CD4-positive, CD25-positive, alpha-beta regulatory T cell (primary cell): Measurements from ENCODE around the gene APBB1IP. TPM values are rescaled to one million over a fixed set of nuclear protein-coding genes. Genes with fewer than 3 reads are reported as not detected.
"Not testable (repeated sequence)": the region's sequence is repeated elsewhere in the genome, so short reads cannot be mapped to it uniquely, and the experiment has no call there.

ENCODE experiments used
- ATAC-seq, 2 donors: fragments of 150-1000 bp; cut with Tn5 transposase; one replicate each; pipeline ENCODE4 v1.10.0; 2021; ENCODE audit warnings: low read depth in 2 of 2, moderate number of reproducible peaks in 2 of 2, moderate library complexity in 1 of 2
- DNase-seq, 3 donors: peaks; one replicate each; pipeline versions ENCODE4 v3.0.0 to v3.0.0-alpha.2; 2012 to 2022; ENCODE audit warnings: mixed read lengths in 1 of 3
- H3K27ac ChIP-seq: one replicate; pipeline ENCODE4 v1.7.0; 2013; ENCODE audit warnings: mild to moderate bottlenecking, low read length; ENCODE audit not compliant: insufficient read depth, poor library complexity, severe bottlenecking
- H3K27me3 ChIP-seq: one replicate; pipeline ENCODE4 v1.7.0; 2013; ENCODE audit warnings: low read length; ENCODE audit not compliant: control insufficient read depth, insufficient read depth
- H3K36me3 ChIP-seq: one replicate; pipeline ENCODE4 v1.7.0; 2013; ENCODE audit warnings: mild to moderate bottlenecking, low read length, moderate library complexity; ENCODE audit not compliant: control insufficient read depth, insufficient read depth
- H3K4me1 ChIP-seq: 2 replicates; pipeline ENCODE4 v1.7.0; 2013; ENCODE audit warnings: mild to moderate bottlenecking, low read length; ENCODE audit not compliant: insufficient read depth, control insufficient read depth, poor library complexity, severe bottlenecking
- H3K4me3 ChIP-seq: one replicate; pipeline ENCODE4 v1.7.0; 2013; ENCODE audit warnings: low read depth, mild to moderate bottlenecking, low read length, moderate library complexity
- H3K9me3 ChIP-seq, 2 experiments: 1 replicate in 1 of 2; 2 replicates in 1 of 2; pipeline ENCODE4 v1.7.0; 2013; ENCODE audit warnings: low read length in 2 of 2, mild to moderate bottlenecking in 1 of 2, moderate library complexity in 1 of 2; ENCODE audit not compliant: control insufficient read depth in 2 of 2
- H3K27ac Mint-ChIP-seq, 3 donors: one replicate each; pipeline ENCODE4 v1.8.0; 2020 to 2022; ENCODE audit warnings: mild to moderate bottlenecking in 3 of 3, mixed read lengths in 3 of 3, moderate library complexity in 2 of 3
- H3K27me3 Mint-ChIP-seq: one replicate; pipeline ENCODE4 v1.8.0; 2022; ENCODE audit warnings: mild to moderate bottlenecking, mixed read lengths
- H3K36me3 Mint-ChIP-seq: one replicate; pipeline ENCODE4 v1.8.0; 2020; ENCODE audit warnings: mixed read lengths
- H3K4me1 Mint-ChIP-seq, 4 donors: one replicate each; pipeline ENCODE4 v1.8.0; 2020 to 2022; ENCODE audit warnings: mixed read lengths in 4 of 4, mild to moderate bottlenecking in 1 of 4
- H3K4me3 Mint-ChIP-seq, 4 donors: one replicate each; pipeline ENCODE4 v1.8.0; 2020 to 2022; ENCODE audit warnings: mild to moderate bottlenecking in 4 of 4, mixed read lengths in 4 of 4, moderate library complexity in 3 of 4
- H3K9me3 Mint-ChIP-seq, 7 donors: one replicate each; pipeline ENCODE4 v1.8.0; 2020 to 2022; ENCODE audit warnings: mixed read lengths in 7 of 7, mild to moderate bottlenecking in 3 of 7, moderate library complexity in 2 of 7
- polyA plus RNA-seq, 4 donors: library from polyadenylated mRNA; unstranded; fragments of 300-500 nt; fragmentation: Illumina TruSeq; gene quantifications; one replicate each; pipeline ENCODE4 v1.2.3, GENCODE V29; 2021
- total RNA-seq: library from RNA; stranded (reverse); gene quantifications from one replicate; pipeline ENCODE4 v1.2.3, GENCODE V29; 2022

Gene APBB1IP
- total and polyA plus RNA-seq, 5 donors from 2014 or later, result 44.1 to 86.4 (median 51.3) TPM

GRCh38 chr10:26457088-26457487 lies 18.9 kb downstream of the APBB1IP start:
- Histone ChIP-seq H3K27me3 (no peaks in the 10 kb centered on the region), H3K4me1 (peaks cover 50% of the 10 kb centered on the region), H3K27ac (no peak overlapping the region), H3K4me3 (peak overlapping the region; percentile 20), H3K9me3 (no peaks in the 10 kb centered on the region), H3K36me3 (peaks cover 28% of the 10 kb centered on the region)
- Mint-ChIP-seq H3K4me3 (peak overlapping the region in 3 of 4 donors; percentile 53 to 78 (median 75)), H3K36me3 (peaks cover 42% of the 10 kb centered on the region), H3K4me1 (peaks cover 30 to 81% (median 63%) of the 10 kb centered on the region in 4 donors), H3K27ac (peak overlapping the region; percentile 54 to 79 (median 76)), H3K27me3 (no peaks in the 10 kb centered on the region), H3K9me3 (peaks cover 0 to 4% (median 0%) of the 10 kb centered on the region in 7 donors)
- DNase-seq (no peak), ATAC-seq (no peak)

- H3K4me1 ChIP-seq, result peaks cover 36% of the 10 kb centered on the region
- Mint-ChIP-seq H3K9me3 (peaks cover 0 to 4% (median 0%) of the 10 kb centered on the region in 7 donors), H3K4me3 (peak overlapping the region in 3 of 4 donors; percentile 38 to 52 (median 43)), H3K27ac (peak overlapping the region in 2 of 3 donors; percentile 9 to 67), H3K27me3 (no peaks in the 10 kb centered on the region), H3K4me1 (peaks cover 33 to 79% (median 65%) of the 10 kb centered on the region in 4 donors), H3K36me3 (peaks cover 32% of the 10 kb centered on the region)
- no peak overlapping the region for H3K27ac ChIP-seq
- no peaks in the 10 kb centered on the region for H3K27me3 ChIP-seq
- no peaks in the 10 kb centered on the region for H3K9me3 ChIP-seq
- DNase-seq (no peak), ATAC-seq (no peak)
- H3K36me3 ChIP-seq, result peaks cover 20% of the 10 kb centered on the region
- no peak overlapping the region for H3K4me3 ChIP-seq
Observed at GRCh38 chr10:26460736-26461135, 22.6 kb downstream of the APBB1IP start.

GRCh38 chr10:26463986-26464385 lies 25.8 kb downstream of the APBB1IP start:
- Mint-ChIP-seq H3K27ac (peak overlapping the region; percentile 74 to 93 (median 74)), H3K9me3 (peaks cover 0 to 4% (median 0%) of the 10 kb centered on the region in 7 donors), H3K4me3 (peak overlapping the region; percentile 12 to 78 (median 38)), H3K36me3 (peaks cover 28% of the 10 kb centered on the region), H3K27me3 (no peaks in the 10 kb centered on the region), H3K4me1 (peaks cover 44 to 84% (median 61%) of the 10 kb centered on the region in 4 donors)
- H3K4me1 ChIP-seq, result peaks cover 40% of the 10 kb centered on the region
- ATAC-seq (no peak), DNase-seq (no peak)
- peak overlapping the region; percentile 4 for H3K4me3 ChIP-seq
- peaks cover 13% of the 10 kb centered on the region for H3K36me3 ChIP-seq
- peak overlapping the region; percentile 37 for H3K27ac ChIP-seq
- no peaks in the 10 kb centered on the region for H3K9me3 ChIP-seq
- no peaks in the 10 kb centered on the region for H3K27me3 ChIP-seq

- Mint-ChIP-seq H3K27ac (peak overlapping the region; percentile 69 to 93 (median 74)), H3K9me3 (peaks cover 0 to 4% (median 0%) of the 10 kb centered on the region in 7 donors), H3K36me3 (peaks cover 28% of the 10 kb centered on the region), H3K4me1 (peaks cover 48 to 92% (median 65%) of the 10 kb centered on the region in 4 donors), H3K4me3 (peak overlapping the region in 3 of 4 donors; percentile 12 to 78 (median 21)), H3K27me3 (no peaks in the 10 kb centered on the region)
- peaks cover 13% of the 10 kb centered on the region for H3K36me3 ChIP-seq
- ATAC-seq (no peak), DNase-seq (no peak)
- peaks cover 46% of the 10 kb centered on the region for H3K4me1 ChIP-seq
- no peak overlapping the region for H3K4me3 ChIP-seq
- no peaks in the 10 kb centered on the region for H3K27me3 ChIP-seq
- no peaks in the 10 kb centered on the region for H3K9me3 ChIP-seq
- peak overlapping the region; percentile 37 for H3K27ac ChIP-seq
Observed at GRCh38 chr10:26464632-26465280, 26.6 kb downstream of the APBB1IP start.

GRCh38 chr10:26466531-26466930 lies 28.4 kb downstream of the APBB1IP start:
- Histone ChIP-seq H3K36me3 (peaks cover 13% of the 10 kb centered on the region), H3K27ac (peak overlapping the region; percentile 70), H3K4me1 (peaks cover 56% of the 10 kb centered on the region)
- not testable (repeated sequence) for DNase-seq, H3K9me3 ChIP-seq, H3K27me3 ChIP-seq, H3K9me3 Mint-ChIP-seq, H3K27me3 Mint-ChIP-seq, ATAC-seq, H3K4me3 ChIP-seq
- H3K27ac Mint-ChIP-seq, result peak overlapping the region; percentile 90 to 92 (median 91)
- peaks cover 48 to 96% (median 70%) of the 10 kb centered on the region in 4 donors for H3K4me1 Mint-ChIP-seq
- peak overlapping the region in 3 of 4 donors; percentile 28 to 80 (median 72) for H3K4me3 Mint-ChIP-seq
- peaks cover 27% of the 10 kb centered on the region for H3K36me3 Mint-ChIP-seq

- peak overlapping the region; percentile 70 for H3K27ac ChIP-seq
Observed at GRCh38 chr10:26467639-26468038, 29.5 kb downstream of the APBB1IP start.

GRCh38 chr10:26468291-26468690 lies 30.1 kb downstream of the APBB1IP start:
- H3K9me3 ChIP-seq, result no peaks in the 10 kb centered on the region
- no peaks in the 10 kb centered on the region for H3K27me3 Mint-ChIP-seq
- H3K27me3 ChIP-seq, result no peaks in the 10 kb centered on the region
- peak overlapping the region in 3 of 4 donors; percentile 55 to 87 (median 72) for H3K4me3 Mint-ChIP-seq
- DNase-seq (no peak), ATAC-seq (no peak)
- H3K36me3 ChIP-seq, result peaks cover 14% of the 10 kb centered on the region
- peak overlapping the region; percentile 48 to 97 (median 91) for H3K27ac Mint-ChIP-seq
- H3K4me1 ChIP-seq, result peaks cover 68% of the 10 kb centered on the region
- H3K9me3 Mint-ChIP-seq, result no peaks in the 10 kb centered on the region
- H3K36me3 Mint-ChIP-seq, result peaks cover 26% of the 10 kb centered on the region
- H3K27ac ChIP-seq, result peak overlapping the region; percentile 70
- H3K4me1 Mint-ChIP-seq, result peaks cover 48 to 97% (median 73%) of the 10 kb centered on the region in 4 donors
- peak overlapping the region; percentile 69 for H3K4me3 ChIP-seq

More at GRCh38 chr10:26467639-26468038, 29.5 kb downstream of the APBB1IP start:
- Mint-ChIP-seq H3K27me3 (no peaks in the 10 kb centered on the region), H3K9me3 (no peaks in the 10 kb centered on the region), H3K36me3 (peaks cover 30% of the 10 kb centered on the region), H3K27ac (peak overlapping the region; percentile 90 to 97 (median 91)), H3K4me1 (peaks cover 49 to 96% (median 72%) of the 10 kb centered on the region in 4 donors), H3K4me3 (peak overlapping the region; percentile 22 to 79 (median 74))
- Histone ChIP-seq H3K27me3 (no peaks in the 10 kb centered on the region), H3K36me3 (peaks cover 14% of the 10 kb centered on the region), H3K4me3 (peak overlapping the region; percentile 69), H3K9me3 (no peaks in the 10 kb centered on the region), H3K4me1 (peaks cover 67% of the 10 kb centered on the region)
- DNase-seq (peak in 1 of 3 donors; percentile 86), ATAC-seq (peak; percentile 73 to 74)
